Measurements from ENCODE around the gene RILPL2. TPM values are rescaled to one million over a fixed set of nuclear protein-coding genes. Genes with fewer than 3 reads are reported as not detected.
"Not testable (repeated sequence)": the region's sequence is repeated elsewhere in the genome, so short reads cannot be mapped to it uniquely, and the experiment has no call there.

RILPL2 gene
- total RNA-seq, 8 experiments from 2014 or later, result 0.37 to 5.9 (median 1.9) TPM

DNA sequence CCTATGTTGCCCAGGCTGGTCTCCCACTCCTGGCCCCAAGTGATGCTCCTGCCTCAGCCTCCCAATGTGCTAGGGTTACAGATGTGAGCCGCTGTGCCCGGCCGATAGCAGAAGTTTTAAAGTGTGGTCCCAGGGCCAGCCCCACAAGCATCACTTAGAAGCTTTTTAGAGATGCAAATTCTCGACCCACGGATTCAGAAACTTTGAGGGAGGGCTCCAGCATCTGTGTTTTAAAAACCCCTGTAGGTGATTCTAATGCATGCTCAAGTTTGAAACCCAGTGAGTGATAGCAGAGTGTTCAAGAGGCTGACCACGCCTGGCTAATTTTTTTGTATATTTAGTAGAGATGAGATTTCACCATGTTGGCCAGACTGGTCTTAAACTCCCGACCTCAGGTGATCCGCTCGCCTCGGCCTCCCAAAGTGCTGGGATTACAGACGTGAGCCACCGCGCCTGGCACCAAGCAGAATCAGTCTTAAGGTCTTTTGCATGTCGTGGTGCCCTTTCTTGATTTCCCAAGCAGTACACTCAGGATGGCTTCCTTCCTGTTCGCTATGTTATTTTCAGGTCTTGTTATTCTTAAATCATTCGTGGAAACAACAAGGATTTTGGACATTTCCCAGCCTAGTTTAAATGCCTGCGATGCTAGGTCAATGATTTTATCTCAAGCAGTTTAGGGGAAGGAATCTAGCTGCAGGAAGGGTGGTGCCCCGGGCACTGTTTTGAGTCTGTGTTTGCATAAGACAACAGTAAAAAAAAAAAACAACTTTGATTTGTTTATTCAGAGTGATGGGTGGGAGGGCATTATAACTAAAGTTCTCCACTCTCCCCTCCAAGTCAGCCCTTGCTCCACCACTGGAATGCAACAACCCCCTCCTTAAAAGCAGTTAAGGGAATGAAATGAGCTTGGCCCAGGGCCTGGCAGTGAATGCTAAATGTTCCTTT lies 9.2 kb upstream of the RILPL2 start:
- peak in 5 of 8 experiments; percentile 19 to 91 (median 84) for ATAC-seq (replicated peaks in 6 of 8)

GRCh38 chr12:123444092-123445026 lies 7.9 kb upstream of the RILPL2 start:
- peak in 1 of 8 experiments; percentile 43 for ATAC-seq (replicated peaks in 6 of 8)
- H3K4me3 ChIP-seq, result no peak overlapping the region
- H3K4me1 ChIP-seq (replicated peaks in 1 of 2), result no peaks in the 10 kb centered on the region
- WGBS, 10 experiments, result 16 to 100% (median 86%) methylated on average over 1 to 5 of the region's 8 CpGs
- in situ Hi-C loops (cut with MboI; ENCODE audit: low pct_unique_long_range_greater_than_20kb in 2 of 9, low sequenced_read_pairs in 9 of 9, unreplicated experiment in 9 of 9), result no loop called here
- no peak overlapping the region for H3K27ac ChIP-seq

More for the DNA sequence above, 9.2 kb upstream of the RILPL2 start:
- 10 to 90% (median 47%) methylated on average over 2 to 11 of the region's 18 CpGs for WGBS, 10 experiments
- in situ Hi-C loops (cut with MboI; ENCODE audit: low pct_unique_long_range_greater_than_20kb in 2 of 9, low sequenced_read_pairs in 9 of 9, unreplicated experiment in 9 of 9), result no loop called here
- Histone ChIP-seq H3K4me3 (no peak overlapping the region), H3K27ac (no peak overlapping the region), H3K4me1 (replicated peaks in 1 of 2) (no peaks in the 10 kb centered on the region)

DNA sequence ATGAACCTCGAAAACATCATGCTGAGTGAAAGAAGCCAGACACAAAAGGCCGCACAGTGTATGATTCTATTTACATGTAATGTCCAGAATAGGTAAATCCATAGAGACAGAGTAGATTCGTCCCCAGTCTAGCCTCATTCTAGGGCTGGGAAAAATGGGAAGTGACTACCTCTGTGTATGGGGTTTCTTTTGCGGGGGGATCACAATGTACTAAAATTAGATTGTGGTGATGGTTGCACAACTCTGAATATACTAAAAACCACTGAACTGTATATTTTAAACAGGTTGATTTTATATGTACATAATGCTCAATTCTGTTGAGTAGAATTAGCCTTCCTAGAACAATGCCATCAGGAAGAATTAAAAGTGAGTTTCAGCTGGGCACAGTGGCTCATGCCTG lies 6.3 kb upstream of the RILPL2 start:
- no peak overlapping the region for H3K27ac ChIP-seq
- no peaks in the 10 kb centered on the region for H3K4me1 ChIP-seq (replicated peaks in 1 of 2)
- 50 to 100% (median 92%) methylated on average over 2 to 4 of the region's 4 CpGs; no CpG with 5 or more reads in 3 of the 10 experiments for WGBS, 10 experiments
- ATAC-seq (replicated peaks in 6 of 8), result peak in 1 of 8 experiments; percentile 4
- in situ Hi-C loops (cut with MboI; ENCODE audit: low pct_unique_long_range_greater_than_20kb in 2 of 9, low sequenced_read_pairs in 9 of 9, unreplicated experiment in 9 of 9), result no loop called here
- H3K4me3 ChIP-seq, result no peak overlapping the region

DNA sequence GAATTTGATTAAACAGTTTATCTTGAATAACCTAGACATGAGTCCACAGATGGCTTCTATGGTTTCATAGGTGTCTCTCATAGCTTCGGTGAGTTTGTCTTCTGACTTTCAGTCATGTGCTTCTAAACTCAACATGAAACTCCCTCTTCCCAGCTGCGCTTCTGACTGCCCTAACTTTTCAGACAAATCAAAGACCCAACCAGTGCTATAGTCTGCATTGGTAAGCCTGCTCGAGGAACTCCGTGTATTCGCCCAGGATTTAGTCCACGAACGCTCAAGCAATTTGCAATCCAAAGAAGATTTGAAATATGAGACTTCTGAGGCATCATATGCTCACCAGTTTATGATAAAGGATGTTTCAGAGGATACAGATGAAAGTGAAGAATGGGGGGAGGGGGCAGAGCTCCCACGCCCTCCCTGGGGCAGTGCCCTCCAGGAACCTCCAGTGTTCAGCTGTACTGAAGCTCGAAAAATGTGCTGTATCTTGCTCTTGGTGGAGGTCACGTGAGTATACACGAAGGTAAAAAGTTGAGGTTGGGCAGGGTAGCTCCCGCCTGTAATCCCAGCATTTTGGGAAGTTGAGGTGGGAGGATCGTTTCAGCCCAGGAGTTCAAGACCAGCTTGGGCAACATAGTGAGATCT lies 5.2 kb upstream of the RILPL2 start:
- H3K4me1 ChIP-seq (replicated peaks in 1 of 2), result no peaks in the 10 kb centered on the region
- peak in 1 of 8 experiments; percentile 1 for ATAC-seq (replicated peaks in 6 of 8)
- WGBS, 10 experiments, result 51 to 100% (median 83%) methylated on average over 2 to 11 of the region's 13 CpGs; no CpG with 5 or more reads in 1 of the 10 experiments
- no peak overlapping the region for H3K27ac ChIP-seq
- H3K4me3 ChIP-seq, result no peak overlapping the region
- in situ Hi-C loops (cut with MboI; ENCODE audit: low pct_unique_long_range_greater_than_20kb in 2 of 9, low sequenced_read_pairs in 9 of 9, unreplicated experiment in 9 of 9), result no loop called here

- WGBS, 10 experiments, result 31 to 86% (median 75%) methylated on average over 2 to 5 of the region's 5 CpGs; no CpG with 5 or more reads in 7 of the 10 experiments
Measured at GRCh38 chr12:123435636-123436016, 858 bp downstream of the RILPL2 start.

GRCh38 chr12:123433615-123434014 lies 2.9 kb downstream of the RILPL2 start:
- in situ Hi-C loops (cut with MboI; ENCODE audit: low pct_unique_long_range_greater_than_20kb in 2 of 9, low sequenced_read_pairs in 9 of 9, unreplicated experiment in 9 of 9), result no loop called here
- no peak overlapping the region for H3K4me3 ChIP-seq
- no peak for ATAC-seq (replicated peaks in 6 of 8)

More at GRCh38 chr12:123435636-123436016, 858 bp downstream of the RILPL2 start:
- Histone ChIP-seq H3K4me1 (replicated peaks in 1 of 2) (no peaks in the 10 kb centered on the region), H3K27ac (no peak overlapping the region), H3K4me3 (peak overlapping the region; percentile 38 to 73 (median 61))
- ATAC-seq (replicated peaks in 6 of 8), result no peak
- in situ Hi-C loops (cut with MboI; ENCODE audit: low pct_unique_long_range_greater_than_20kb in 2 of 9, low sequenced_read_pairs in 9 of 9, unreplicated experiment in 9 of 9), result no loop called here

DNA sequence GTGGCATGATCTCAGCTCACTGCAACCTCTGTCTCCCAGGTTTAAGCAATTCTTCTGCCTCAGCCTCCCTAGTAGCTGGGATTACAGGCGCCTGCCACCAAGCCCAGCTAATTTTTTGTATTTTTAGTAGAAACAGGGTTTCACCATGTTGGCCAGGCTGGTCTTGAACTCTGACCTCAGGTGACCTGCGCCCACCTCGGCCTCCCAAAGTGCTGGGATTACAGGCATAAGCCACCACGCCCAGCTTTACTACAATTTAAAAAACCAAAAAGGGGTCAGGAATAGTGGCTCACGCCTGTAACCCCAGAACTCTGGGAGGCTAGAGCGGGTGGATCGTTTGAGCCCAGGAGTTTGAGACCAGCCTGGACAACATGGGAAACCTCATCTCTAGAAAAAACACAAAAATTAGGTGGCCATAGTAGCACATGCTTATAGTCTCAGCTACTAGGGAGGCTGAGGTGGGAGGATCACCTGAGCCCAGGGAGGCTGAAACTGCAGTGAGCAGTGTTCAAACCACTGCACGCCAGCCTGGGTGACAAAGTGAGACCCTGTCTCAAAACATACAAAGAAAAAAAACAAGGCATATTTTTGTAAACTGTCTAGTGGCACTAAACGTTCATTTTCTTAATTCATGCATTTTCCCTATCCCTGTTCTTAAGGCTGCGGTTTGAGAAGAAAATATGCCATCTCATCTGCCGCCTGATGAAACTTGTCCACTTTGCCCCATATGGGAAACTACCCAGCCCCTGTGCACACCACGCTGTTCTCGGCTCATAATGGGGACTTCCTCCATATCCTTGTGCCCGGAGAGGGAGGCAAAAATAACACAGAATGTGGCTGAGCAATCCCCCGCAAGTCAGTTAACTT lies 4.3 kb downstream of the RILPL2 start:
- in situ Hi-C loops (cut with MboI; ENCODE audit: low pct_unique_long_range_greater_than_20kb in 2 of 9, low sequenced_read_pairs in 9 of 9, unreplicated experiment in 9 of 9); H3K27ac ChIP-seq; H3K4me3 ChIP-seq; H3K4me1 ChIP-seq (replicated peaks in 1 of 2); ATAC-seq (replicated peaks in 6 of 8): not testable (repeated sequence)
- 58 to 96% (median 80%) methylated on average over 2 to 12 of the region's 15 CpGs for WGBS, 10 experiments

More at GRCh38 chr12:123433615-123434014, 2.9 kb downstream of the RILPL2 start:
- H3K27ac ChIP-seq, result no peak overlapping the region
- no peaks in the 10 kb centered on the region for H3K4me1 ChIP-seq (replicated peaks in 1 of 2)
- 80 to 100% (median 93%) methylated on average over 1 to 4 of the region's 6 CpGs; no CpG with 5 or more reads in 4 of the 10 experiments for WGBS, 10 experiments

GRCh38 chr12:123429101-123429500 lies 7.4 kb downstream of the RILPL2 start:
- ATAC-seq (replicated peaks in 6 of 8); H3K4me1 ChIP-seq (replicated peaks in 1 of 2); in situ Hi-C loops (cut with MboI; ENCODE audit: low pct_unique_long_range_greater_than_20kb in 2 of 9, low sequenced_read_pairs in 9 of 9, unreplicated experiment in 9 of 9); H3K4me3 ChIP-seq; H3K27ac ChIP-seq: not testable (repeated sequence)
- 67 to 100% (median 98%) methylated on average over 1 to 8 of the region's 8 CpGs for WGBS, 10 experiments

DNA sequence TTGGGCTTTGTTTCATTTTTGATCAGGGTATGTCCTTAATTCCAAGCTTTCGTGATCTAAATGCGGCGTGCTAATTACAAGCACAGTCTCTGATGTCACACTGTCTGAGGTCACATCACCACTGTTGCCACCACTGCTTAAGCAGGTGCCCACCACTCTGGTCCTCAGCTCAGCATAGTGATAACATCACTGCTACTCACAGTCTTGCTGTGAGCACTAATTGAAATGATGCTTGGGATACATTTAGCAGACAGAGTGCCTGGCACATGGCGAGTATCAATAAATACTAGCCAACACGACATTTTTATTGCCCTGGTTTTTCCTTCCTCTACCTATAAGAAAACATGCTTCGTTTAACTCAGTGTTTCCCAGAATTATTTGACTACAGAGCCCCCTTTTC lies 7.9 kb downstream of the RILPL2 start:
- in situ Hi-C loops (cut with MboI; ENCODE audit: low pct_unique_long_range_greater_than_20kb in 2 of 9, low sequenced_read_pairs in 9 of 9, unreplicated experiment in 9 of 9), result no loop called here
- no peak overlapping the region for H3K4me3 ChIP-seq
- no peak for ATAC-seq (replicated peaks in 6 of 8)
- H3K27ac ChIP-seq, result no peak overlapping the region
- H3K4me1 ChIP-seq (replicated peaks in 1 of 2), result no peaks in the 10 kb centered on the region
- WGBS, 10 experiments, result 50 to 100% (median 83%) methylated on average over 1 to 6 of the region's 6 CpGs; no CpG with 5 or more reads in 1 of the 10 experiments

- no peak overlapping the region for H3K27ac ChIP-seq
- no peak for ATAC-seq (replicated peaks in 6 of 8)
- in situ Hi-C loops (cut with MboI; ENCODE audit: low pct_unique_long_range_greater_than_20kb in 2 of 9, low sequenced_read_pairs in 9 of 9, unreplicated experiment in 9 of 9), result no loop called here
- H3K4me3 ChIP-seq, result no peak overlapping the region
- H3K4me1 ChIP-seq (replicated peaks in 1 of 2), result no peaks in the 10 kb centered on the region
- 68 to 100% (median 88%) methylated on average over 2 to 5 of the region's 8 CpGs; no CpG with 5 or more reads in 2 of the 10 experiments for WGBS, 10 experiments
Measured at GRCh38 chr12:123427036-123427769, 9.3 kb downstream of the RILPL2 start.

DNA sequence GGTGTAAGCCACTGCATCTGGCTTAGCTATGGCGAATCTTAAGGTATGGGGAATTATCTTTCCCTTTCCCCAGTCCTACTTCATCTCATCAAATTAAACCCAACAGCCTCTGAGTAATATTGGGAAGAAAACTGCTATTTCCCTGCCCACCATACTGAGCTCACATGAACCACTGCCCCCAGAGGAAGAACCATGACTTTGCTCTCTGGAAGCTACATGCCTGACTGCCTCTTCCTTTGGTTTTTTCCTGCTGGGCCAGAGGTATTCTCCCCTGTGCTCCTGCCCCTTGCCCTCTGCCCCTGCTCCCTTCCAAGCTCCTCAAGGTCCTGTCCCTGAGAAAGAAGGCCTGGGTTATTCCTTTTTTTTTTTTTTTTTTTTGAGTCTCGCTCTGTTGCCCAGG lies 15.2 kb downstream of the RILPL2 start:
- WGBS, 10 experiments, result 83 to 100% (median 93%) methylated on average over 1 to 2 of the region's 2 CpGs; no CpG with 5 or more reads in 6 of the 10 experiments
- Histone ChIP-seq H3K4me3 (no peak overlapping the region), H3K4me1 (replicated peaks in 1 of 2) (no peaks in the 10 kb centered on the region), H3K27ac (no peak overlapping the region)
- ATAC-seq (replicated peaks in 6 of 8), result no peak
- in situ Hi-C loops (cut with MboI; ENCODE audit: low pct_unique_long_range_greater_than_20kb in 2 of 9, low sequenced_read_pairs in 9 of 9, unreplicated experiment in 9 of 9), result no loop called here
